GM12874 (cell line): ENCODE measurements around the gene UNC13B.

Source experiments
- TF ChIP-seq, protein P1 (sequence below): IDR thresholded peaks from 2 replicates; pipeline ENCODE4 v1.5.1; 2011; ENCODE audit warnings: low read depth, mild to moderate bottlenecking, control low read depth, low read length, moderate library complexity; ENCODE audit not compliant: insufficient read depth

Gene UNC13B

DNA sequence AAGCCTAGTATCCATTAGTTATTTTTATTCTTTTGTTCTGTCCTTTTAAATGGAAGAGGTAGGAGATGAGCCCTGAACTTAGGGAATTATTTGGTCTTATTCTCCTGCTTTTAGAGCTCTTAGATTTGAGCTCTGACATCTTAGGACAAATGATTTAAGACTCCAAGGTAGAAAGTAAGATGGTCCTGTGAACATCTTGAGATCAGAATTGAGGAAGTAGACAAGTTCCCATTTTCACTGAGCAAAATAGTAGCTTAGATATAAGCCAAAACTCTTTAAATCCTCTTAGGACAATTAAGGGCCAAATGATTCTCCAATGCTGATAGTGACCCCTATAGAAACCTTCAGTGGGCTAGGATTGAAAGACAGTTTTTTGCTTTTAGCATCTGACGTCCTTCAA, 275.1 kb downstream of the UNC13B start:
- TF ChIP-seq, protein P1, sequence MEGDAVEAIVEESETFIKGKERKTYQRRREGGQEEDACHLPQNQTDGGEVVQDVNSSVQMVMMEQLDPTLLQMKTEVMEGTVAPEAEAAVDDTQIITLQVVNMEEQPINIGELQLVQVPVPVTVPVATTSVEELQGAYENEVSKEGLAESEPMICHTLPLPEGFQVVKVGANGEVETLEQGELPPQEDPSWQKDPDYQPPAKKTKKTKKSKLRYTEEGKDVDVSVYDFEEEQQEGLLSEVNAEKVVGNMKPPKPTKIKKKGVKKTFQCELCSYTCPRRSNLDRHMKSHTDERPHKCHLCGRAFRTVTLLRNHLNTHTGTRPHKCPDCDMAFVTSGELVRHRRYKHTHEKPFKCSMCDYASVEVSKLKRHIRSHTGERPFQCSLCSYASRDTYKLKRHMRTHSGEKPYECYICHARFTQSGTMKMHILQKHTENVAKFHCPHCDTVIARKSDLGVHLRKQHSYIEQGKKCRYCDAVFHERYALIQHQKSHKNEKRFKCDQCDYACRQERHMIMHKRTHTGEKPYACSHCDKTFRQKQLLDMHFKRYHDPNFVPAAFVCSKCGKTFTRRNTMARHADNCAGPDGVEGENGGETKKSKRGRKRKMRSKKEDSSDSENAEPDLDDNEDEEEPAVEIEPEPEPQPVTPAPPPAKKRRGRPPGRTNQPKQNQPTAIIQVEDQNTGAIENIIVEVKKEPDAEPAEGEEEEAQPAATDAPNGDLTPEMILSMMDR, result no peak

DNA sequence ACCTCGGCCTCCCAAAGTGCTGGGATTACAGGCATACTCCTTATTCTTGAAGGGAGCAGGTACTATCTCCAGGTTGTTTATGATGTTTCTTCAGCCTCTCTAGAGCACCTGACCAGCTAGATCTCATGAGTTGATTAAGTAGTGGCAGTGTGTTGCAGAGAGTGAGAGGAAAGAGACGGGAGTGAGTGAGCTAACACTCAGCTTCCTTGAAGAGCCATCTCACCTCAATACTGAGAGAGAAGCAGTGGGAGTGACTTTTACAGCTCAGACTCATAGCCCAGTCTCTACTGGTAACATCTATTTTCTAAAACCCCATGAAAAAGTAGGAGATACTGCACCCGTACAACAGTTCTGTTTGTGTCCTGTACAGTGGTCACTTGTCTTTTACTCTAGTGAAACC, 284.2 kb downstream of the UNC13B start:
- TF ChIP-seq, protein P1, result no peak

DNA sequence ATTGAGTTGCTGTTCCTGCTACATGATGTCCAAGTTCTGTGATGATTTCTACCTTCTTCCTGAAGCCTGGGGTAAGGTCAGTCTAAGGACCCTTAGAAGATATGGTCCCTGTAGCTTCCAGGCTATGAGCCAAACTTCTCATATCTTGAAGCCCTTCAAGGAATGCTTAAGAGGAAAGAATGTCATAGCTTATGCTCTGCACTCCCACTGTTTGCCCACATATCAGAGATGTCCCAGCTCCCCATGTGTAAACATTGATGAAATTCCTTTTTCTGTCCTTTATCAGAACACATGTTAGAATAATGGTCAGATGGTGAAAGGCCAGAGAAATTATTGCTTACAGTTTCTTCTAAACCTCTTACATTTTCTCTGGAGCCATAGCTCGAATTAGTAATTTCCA, 286.7 kb downstream of the UNC13B start:
- TF ChIP-seq, protein P1, result no peak

DNA sequence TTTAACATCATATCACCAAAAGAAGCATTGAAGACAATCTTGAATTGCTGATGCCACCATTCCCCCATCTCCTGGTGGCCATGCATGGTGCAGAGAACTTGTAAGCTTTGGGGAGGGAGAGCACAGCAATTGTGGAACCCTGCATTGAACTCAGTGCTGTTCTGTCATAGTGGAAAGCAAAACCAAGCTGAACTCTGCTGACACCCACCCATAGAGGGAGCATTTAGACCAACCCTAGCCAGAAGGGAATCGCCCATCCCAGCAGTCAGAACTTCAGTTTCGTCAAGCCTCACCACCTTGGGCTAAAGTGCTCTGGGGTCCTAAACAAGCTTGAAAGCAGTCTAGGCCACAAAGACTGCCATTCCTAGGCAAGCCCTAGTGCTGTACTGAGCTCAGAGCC, 290.7 kb downstream of the UNC13B start:
- TF ChIP-seq, protein P1, result no peak

DNA sequence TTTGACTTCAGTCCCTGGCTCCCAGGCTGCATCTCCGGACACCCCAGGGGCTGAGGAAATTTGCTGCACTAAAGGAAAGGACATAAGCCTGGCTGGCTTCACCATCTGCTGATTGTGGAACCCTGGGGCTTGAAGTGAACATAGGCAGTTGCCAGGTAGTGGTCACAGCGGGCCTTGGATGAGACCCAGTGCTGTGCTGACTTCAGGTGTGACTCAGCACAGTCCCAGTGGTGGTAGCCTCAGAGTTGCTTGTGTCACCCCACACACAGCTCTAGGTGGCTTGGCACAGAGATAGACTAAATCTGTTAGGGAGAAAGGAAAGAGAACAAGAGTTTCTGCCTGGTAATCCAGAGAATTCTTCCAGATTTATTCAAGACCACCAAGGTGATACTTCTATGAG, 292.0 kb downstream of the UNC13B start:
- TF ChIP-seq, protein P1, result no peak
